K562 (cell line): ENCODE measurements around the gene CHN2. TPM values are rescaled to one million over a fixed set of nuclear protein-coding genes. Genes with fewer than 3 reads are reported as not detected.

Experiments
- DEAF1 ChIP-seq: fragments of 450-650 bp; formaldehyde crosslinking; IDR thresholded peaks from 2 replicates; pipeline ENCODE4 v1.4.0; 2020; ENCODE audit warnings: mild to moderate bottlenecking, moderate library complexity
- ELF1 ChIP-seq: fragments of 200-800 bp; sonication (Bioruptor generic); IDR thresholded peaks from 2 replicates; pipeline ENCODE4 v1.6.1; 2016; ENCODE audit warnings: missing genetic modification characterization, missing compliant biosample characterization
- MBD1 ChIP-seq: fragments of 250-450 bp; sonication (Bioruptor Pico); IDR thresholded peaks from 2 replicates; pipeline ENCODE4 v1.8.0; 2022; ENCODE audit warnings: inconsistent platforms
- STAT5A ChIP-seq: IDR thresholded peaks from 2 replicates; pipeline ENCODE4 v1.6.1; 2012; ENCODE audit warnings: low read length, inconsistent platforms, borderline replicate concordance
- ZNF165 ChIP-seq: fragments of 250-450 bp; sonication (Bioruptor Pico); IDR thresholded peaks from 2 replicates; pipeline ENCODE4 v1.4.0; 2020; ENCODE audit warnings: borderline replicate concordance
- polyA plus RNA-seq, 8 experiments: library from polyadenylated mRNA; depleted of rRNA in 4 of 8; stranded (reverse) in 5 of 8; unstranded in 3 of 8; fragments of >200 nt; fragmentation: Nextera tagmentation in 2 of 8; fragmentation: Illumina TruSeq in 1 of 8; extraction: Ambion mirVana in 2 of 8; extraction: Trizol in 1 of 8; gene quantifications; 2 replicates each; pipeline versions ENCODE4 v1.2.1 to v1.2.3, GENCODE V29; 2011 to 2014; ENCODE audit warnings: inconsistent platforms in 1 of 8, missing spikeins in 1 of 8
- total RNA-seq, 7 experiments: library from RNA; depleted of rRNA in 6 of 7; stranded (reverse); fragments of >200 nt in 6 of 7; fragmentation: Illumina TruSeq in 2 of 7; extraction: Trizol in 2 of 7; gene quantifications; 2 replicates each; pipeline versions ENCODE4 v1.2.1 to v1.2.3, GENCODE V29; 2011 to 2021; ENCODE audit warnings: low replicate concordance in 1 of 7
- TF ChIP-seq, protein P1 (sequence below): sonication (generic); formaldehyde crosslinking; IDR thresholded peaks from 2 replicates; pipeline ENCODE4 v1.8.1; 2023; ENCODE audit warnings: mild to moderate bottlenecking, missing genetic modification reagents
- TF ChIP-seq, protein P2 (sequence below), 3 experiments: IDR thresholded peaks in 2 of 3; conservative IDR thresholded peaks in 1 of 3; 2 replicates each; pipeline ENCODE4 v1.5.1; 2011 to 2012; ENCODE audit warnings: low read length in 3 of 3, mild to moderate bottlenecking in 3 of 3, control low read depth in 2 of 3, improper control_type of control experiment in 1 of 3, inconsistent platforms in 1 of 3, low read depth in 1 of 3, mixed read lengths in 1 of 3, moderate library complexity in 1 of 3; ENCODE audit not compliant: insufficient read depth in 2 of 3

Gene CHN2
- total and polyA plus RNA-seq, 9 of the 15 experiments (the other 6 are each of a cell fraction or from before 2014, with no cell fraction given) = 0.12 to 2.1 (median 0.31) TPM; not detected in 1

DNA sequence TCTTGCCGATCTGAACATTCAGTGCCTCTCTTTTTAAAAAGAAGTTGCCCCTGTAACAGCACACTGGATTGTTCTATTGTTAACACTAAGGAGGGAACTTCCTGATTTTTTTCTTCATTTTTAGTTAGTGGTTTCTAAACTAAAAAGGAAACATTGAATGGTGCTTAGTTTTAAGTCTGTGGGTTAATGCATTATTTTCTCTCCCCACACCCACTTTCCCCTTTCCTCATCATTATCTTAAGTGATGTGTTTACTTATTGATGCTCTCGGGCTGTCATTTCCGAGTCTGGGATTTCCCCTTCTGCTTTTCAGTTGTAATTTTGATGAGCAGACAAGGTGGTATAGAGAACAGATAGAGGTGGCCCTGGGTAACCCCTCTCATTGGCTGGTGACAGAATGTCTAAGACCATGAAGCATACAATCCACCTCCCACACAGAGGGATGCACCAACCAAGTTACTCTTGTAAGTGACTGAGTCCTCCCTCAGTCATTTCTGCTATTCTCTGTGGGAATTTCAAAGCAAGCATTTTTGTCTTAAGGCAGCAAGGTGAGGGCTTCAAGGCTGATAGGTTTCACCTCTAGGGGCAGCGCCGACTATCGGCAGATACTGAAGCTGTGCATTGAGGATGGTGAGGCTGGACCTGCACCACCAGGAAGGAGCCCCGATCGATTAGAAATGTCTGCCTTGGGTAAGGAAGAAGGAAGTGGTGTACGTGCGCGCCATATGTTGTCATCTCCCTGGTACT is 49.5 kb downstream of the CHN2 start (continued):
- TF ChIP-seq STAT5A = no peak
- no peak for TF ChIP-seq MBD1 (CRISPR knock-in tag)
- peak; percentile 49 for TF ChIP-seq ELF1
- TF ChIP-seq ZNF165 (CRISPR knock-in tag) = no peak
- no peak for TF ChIP-seq DEAF1 (CRISPR knock-in tag)
- TF ChIP-seq, protein P1, sequence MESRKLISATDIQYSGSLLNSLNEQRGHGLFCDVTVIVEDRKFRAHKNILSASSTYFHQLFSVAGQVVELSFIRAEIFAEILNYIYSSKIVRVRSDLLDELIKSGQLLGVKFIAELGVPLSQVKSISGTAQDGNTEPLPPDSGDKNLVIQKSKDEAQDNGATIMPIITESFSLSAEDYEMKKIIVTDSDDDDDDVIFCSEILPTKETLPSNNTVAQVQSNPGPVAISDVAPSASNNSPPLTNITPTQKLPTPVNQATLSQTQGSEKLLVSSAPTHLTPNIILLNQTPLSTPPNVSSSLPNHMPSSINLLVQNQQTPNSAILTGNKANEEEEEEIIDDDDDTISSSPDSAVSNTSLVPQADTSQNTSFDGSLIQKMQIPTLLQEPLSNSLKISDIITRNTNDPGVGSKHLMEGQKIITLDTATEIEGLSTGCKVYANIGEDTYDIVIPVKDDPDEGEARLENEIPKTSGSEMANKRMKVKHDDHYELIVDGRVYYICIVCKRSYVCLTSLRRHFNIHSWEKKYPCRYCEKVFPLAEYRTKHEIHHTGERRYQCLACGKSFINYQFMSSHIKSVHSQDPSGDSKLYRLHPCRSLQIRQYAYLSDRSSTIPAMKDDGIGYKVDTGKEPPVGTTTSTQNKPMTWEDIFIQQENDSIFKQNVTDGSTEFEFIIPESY (CRISPR knock-in tag) = no peak
- TF ChIP-seq, protein P2, sequence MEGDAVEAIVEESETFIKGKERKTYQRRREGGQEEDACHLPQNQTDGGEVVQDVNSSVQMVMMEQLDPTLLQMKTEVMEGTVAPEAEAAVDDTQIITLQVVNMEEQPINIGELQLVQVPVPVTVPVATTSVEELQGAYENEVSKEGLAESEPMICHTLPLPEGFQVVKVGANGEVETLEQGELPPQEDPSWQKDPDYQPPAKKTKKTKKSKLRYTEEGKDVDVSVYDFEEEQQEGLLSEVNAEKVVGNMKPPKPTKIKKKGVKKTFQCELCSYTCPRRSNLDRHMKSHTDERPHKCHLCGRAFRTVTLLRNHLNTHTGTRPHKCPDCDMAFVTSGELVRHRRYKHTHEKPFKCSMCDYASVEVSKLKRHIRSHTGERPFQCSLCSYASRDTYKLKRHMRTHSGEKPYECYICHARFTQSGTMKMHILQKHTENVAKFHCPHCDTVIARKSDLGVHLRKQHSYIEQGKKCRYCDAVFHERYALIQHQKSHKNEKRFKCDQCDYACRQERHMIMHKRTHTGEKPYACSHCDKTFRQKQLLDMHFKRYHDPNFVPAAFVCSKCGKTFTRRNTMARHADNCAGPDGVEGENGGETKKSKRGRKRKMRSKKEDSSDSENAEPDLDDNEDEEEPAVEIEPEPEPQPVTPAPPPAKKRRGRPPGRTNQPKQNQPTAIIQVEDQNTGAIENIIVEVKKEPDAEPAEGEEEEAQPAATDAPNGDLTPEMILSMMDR (IDR thresholded peaks at IDR 0.05 in 2 of 3, conservative IDR thresholded peaks at IDR 0.05 in 1 of 3; ENCODE audit: insufficient read depth in 2 of 3, low read depth in 1 of 3, low read length in 3 of 3) = peak; percentile 20 to 41 (median 28); a peak in 4 of 6 replicates
